ENCODE measurements around the gene PAN2.
"Not testable (repeated sequence)": the region's sequence is repeated elsewhere in the genome, so short reads cannot be mapped to it uniquely, and the experiment has no call there.

Gene PAN2

GRCh38 chr12:56333679-56334489 lies at the start of gene PAN2:
Gene PAN2, minus strand, starts transcription at chr12:56334000. Its CDS starts 906 bp downstream, at chr12:56333094.
- peak; percentile 59 for DNase-seq

- DNase-seq: no peak
Measured at GRCh38 chr12:56382611-56383010, 48.8 kb upstream of the PAN2 start.

- DNase-seq: no peak
Measured at GRCh38 chr12:56377989-56378316, 44.2 kb upstream of the PAN2 start.

- no peak for DNase-seq
Measured at GRCh38 chr12:56377310-56377988, 43.6 kb upstream of the PAN2 start.

GRCh38 chr12:56375598-56376434 lies 42.0 kb upstream of the PAN2 start:
- no peak for DNase-seq

- DNase-seq: no peak
Measured at GRCh38 chr12:56374726-56375597, 41.2 kb upstream of the PAN2 start.

- DNase-seq: no peak
Measured at GRCh38 chr12:56373515-56373914, 39.7 kb upstream of the PAN2 start.

- DNase-seq: no peak
Measured at GRCh38 chr12:56366948-56367347, 33.1 kb upstream of the PAN2 start.

- no peak for DNase-seq
Measured at GRCh38 chr12:56362130-56363059, 28.6 kb upstream of the PAN2 start, which contains the start of gene APOF. Gene APOF, minus strand, starts transcription at chr12:56362857. Its CDS starts 112 bp downstream, at chr12:56362745.

GRCh38 chr12:56361487-56362129 lies 27.8 kb upstream of the PAN2 start:
- no peak for DNase-seq

- DNase-seq: peak; percentile 88
Measured at GRCh38 chr12:56359851-56360767, 26.3 kb upstream of the PAN2 start, which contains the start of gene STAT2. Gene STAT2, minus strand, starts transcription at chr12:56360107. Its CDS starts 3,536 bp downstream, at chr12:56356571.

- DNase-seq: no peak
Measured at GRCh38 chr12:56358836-56359532, 25.2 kb upstream of the PAN2 start.

- DNase-seq: no peak
Measured at GRCh38 chr12:56351325-56351724, 17.5 kb upstream of the PAN2 start.

- DNase-seq: no peak
Measured at GRCh38 chr12:56350662-56351061, 16.9 kb upstream of the PAN2 start.

GRCh38 chr12:56348776-56349175 lies 15.0 kb upstream of the PAN2 start:
- no peak for DNase-seq

GRCh38 chr12:56347255-56347654 lies 13.5 kb upstream of the PAN2 start:
- DNase-seq: not testable (repeated sequence)

- no peak for DNase-seq
Measured at GRCh38 chr12:56346675-56347074, 12.9 kb upstream of the PAN2 start.

GRCh38 chr12:56342290-56342689 lies 8.5 kb upstream of the PAN2 start:
- DNase-seq: not testable (repeated sequence)

GRCh38 chr12:56341616-56342015 lies 7.8 kb upstream of the PAN2 start:
- DNase-seq: no peak
